ENCODE measurements around the gene ULK2.

- TF ChIP-seq POLR2A (IDR thresholded peaks at IDR 0.05; ENCODE audit: low read depth, low read length), result no peak
- TF ChIP-seq TAF1 (IDR thresholded peaks at IDR 0.05; ENCODE audit: borderline replicate concordance, low read depth, low read length), result no peak
These were observed 107.9 kb downstream of the ULK2 start for GRCh38 chr17:19759568-19760549.
